Measurements from ENCODE around the gene MAGEA12.
"Not testable (repeated sequence)": the region's sequence is repeated elsewhere in the genome, so short reads cannot be mapped to it uniquely, and the experiment has no call there.

MAGEA12 gene

GRCh38 chrX:152759544-152759943 is 26.0 kb downstream of the MAGEA12 start:
- not testable (repeated sequence) for H3K79me1 ChIP-seq (replicated peaks; ENCODE audit: low read length, poor library complexity, severe bottlenecking); H3K4me1 ChIP-seq (ENCODE audit: control insufficient read depth, insufficient read depth, low read depth, low read length); H2BK5ac ChIP-seq (ENCODE audit: low read depth, low read length, poor library complexity, severe bottlenecking); H3K4me3 ChIP-seq (ENCODE audit: insufficient read depth in 1 of 2, low read depth in 1 of 2, low read length in 2 of 2); H3K27me3 ChIP-seq (ENCODE audit: control insufficient read depth in 1 of 2, insufficient read depth in 1 of 2, low read length in 2 of 2); H3K23ac ChIP-seq (ENCODE audit: low read length in 2 of 2); H2BK15ac ChIP-seq (ENCODE audit: low read depth, poor library complexity, severe bottlenecking); H3K14ac ChIP-seq (ENCODE audit: low read length in 2 of 2); H2BK120ac ChIP-seq (ENCODE audit: low read depth, low read length); H3K27ac ChIP-seq (ENCODE audit: low read length, poor library complexity, severe bottlenecking); H2AFZ ChIP-seq (ENCODE audit: low read depth, low read length); H3K36me3 ChIP-seq (ENCODE audit: control insufficient read depth in 1 of 2, insufficient read depth in 2 of 2, low read depth in 1 of 2, low read length in 2 of 2); H2AK5ac ChIP-seq (ENCODE audit: low read length, severe bottlenecking); H3K4ac ChIP-seq (ENCODE audit: low read depth in 1 of 2, low read length in 2 of 2); H3K9ac ChIP-seq (ENCODE audit: low read length); H4K91ac ChIP-seq (ENCODE audit: low read length); DNase-seq; H3K4me2 ChIP-seq (ENCODE audit: low read length, poor library complexity, severe bottlenecking); H2BK12ac ChIP-seq (ENCODE audit: low read length in 2 of 2); H4K8ac ChIP-seq (ENCODE audit: low read length); H3K9me3 ChIP-seq (ENCODE audit: control insufficient read depth, low read length); H3K18ac ChIP-seq (ENCODE audit: low read depth in 1 of 2, low read length in 2 of 2)
- no CpG with 5 or more reads among the region's 7 CpGs for WGBS

GRCh38 chrX:152761582-152761981 is 28.0 kb downstream of the MAGEA12 start:
- H3K27ac ChIP-seq (ENCODE audit: low read length, poor library complexity, severe bottlenecking); H3K4me3 ChIP-seq (ENCODE audit: insufficient read depth in 1 of 2, low read depth in 1 of 2, low read length in 2 of 2); H2BK120ac ChIP-seq (ENCODE audit: low read depth, low read length); H3K79me1 ChIP-seq (replicated peaks; ENCODE audit: low read length, poor library complexity, severe bottlenecking); H2AFZ ChIP-seq (ENCODE audit: low read depth, low read length); H4K91ac ChIP-seq (ENCODE audit: low read length); H3K4me1 ChIP-seq (ENCODE audit: control insufficient read depth, insufficient read depth, low read depth, low read length); H2BK15ac ChIP-seq (ENCODE audit: low read depth, poor library complexity, severe bottlenecking); H3K4me2 ChIP-seq (ENCODE audit: low read length, poor library complexity, severe bottlenecking); H3K36me3 ChIP-seq (ENCODE audit: control insufficient read depth in 1 of 2, insufficient read depth in 2 of 2, low read depth in 1 of 2, low read length in 2 of 2); H3K27me3 ChIP-seq (ENCODE audit: control insufficient read depth in 1 of 2, insufficient read depth in 1 of 2, low read length in 2 of 2); H2BK5ac ChIP-seq (ENCODE audit: low read depth, low read length, poor library complexity, severe bottlenecking); H3K9me3 ChIP-seq (ENCODE audit: control insufficient read depth, low read length); H2BK12ac ChIP-seq (ENCODE audit: low read length in 2 of 2); H2AK5ac ChIP-seq (ENCODE audit: low read length, severe bottlenecking); H3K14ac ChIP-seq (ENCODE audit: low read length in 2 of 2); H3K23ac ChIP-seq (ENCODE audit: low read length in 2 of 2); H3K9ac ChIP-seq (ENCODE audit: low read length); DNase-seq; H4K8ac ChIP-seq (ENCODE audit: low read length); H3K4ac ChIP-seq (ENCODE audit: low read depth in 1 of 2, low read length in 2 of 2); H3K18ac ChIP-seq (ENCODE audit: low read depth in 1 of 2, low read length in 2 of 2): not testable (repeated sequence)
- no CpG with 5 or more reads among the region's 7 CpGs for WGBS

GRCh38 chrX:152766562-152766961 is 33.0 kb downstream of the MAGEA12 start:
- not testable (repeated sequence) for H2AK5ac ChIP-seq (ENCODE audit: low read length, severe bottlenecking); H2BK120ac ChIP-seq (ENCODE audit: low read depth, low read length); H3K36me3 ChIP-seq (ENCODE audit: control insufficient read depth in 1 of 2, insufficient read depth in 2 of 2, low read depth in 1 of 2, low read length in 2 of 2); H2AFZ ChIP-seq (ENCODE audit: low read depth, low read length); H3K4me2 ChIP-seq (ENCODE audit: low read length, poor library complexity, severe bottlenecking); H3K4ac ChIP-seq (ENCODE audit: low read depth in 1 of 2, low read length in 2 of 2); DNase-seq; H3K23ac ChIP-seq (ENCODE audit: low read length in 2 of 2); H3K4me1 ChIP-seq (ENCODE audit: control insufficient read depth, insufficient read depth, low read depth, low read length); H3K9me3 ChIP-seq (ENCODE audit: control insufficient read depth, low read length); H3K14ac ChIP-seq (ENCODE audit: low read length in 2 of 2); H2BK12ac ChIP-seq (ENCODE audit: low read length in 2 of 2); H3K79me1 ChIP-seq (replicated peaks; ENCODE audit: low read length, poor library complexity, severe bottlenecking); H3K27ac ChIP-seq (ENCODE audit: low read length, poor library complexity, severe bottlenecking); H2BK5ac ChIP-seq (ENCODE audit: low read depth, low read length, poor library complexity, severe bottlenecking); H3K4me3 ChIP-seq (ENCODE audit: insufficient read depth in 1 of 2, low read depth in 1 of 2, low read length in 2 of 2); H3K18ac ChIP-seq (ENCODE audit: low read depth in 1 of 2, low read length in 2 of 2); H4K91ac ChIP-seq (ENCODE audit: low read length); H2BK15ac ChIP-seq (ENCODE audit: low read depth, poor library complexity, severe bottlenecking); H3K9ac ChIP-seq (ENCODE audit: low read length); H3K27me3 ChIP-seq (ENCODE audit: control insufficient read depth in 1 of 2, insufficient read depth in 1 of 2, low read length in 2 of 2); H4K8ac ChIP-seq (ENCODE audit: low read length)
- WGBS: 66% methylated on average over 8 of the region's 9 CpGs

DNA sequence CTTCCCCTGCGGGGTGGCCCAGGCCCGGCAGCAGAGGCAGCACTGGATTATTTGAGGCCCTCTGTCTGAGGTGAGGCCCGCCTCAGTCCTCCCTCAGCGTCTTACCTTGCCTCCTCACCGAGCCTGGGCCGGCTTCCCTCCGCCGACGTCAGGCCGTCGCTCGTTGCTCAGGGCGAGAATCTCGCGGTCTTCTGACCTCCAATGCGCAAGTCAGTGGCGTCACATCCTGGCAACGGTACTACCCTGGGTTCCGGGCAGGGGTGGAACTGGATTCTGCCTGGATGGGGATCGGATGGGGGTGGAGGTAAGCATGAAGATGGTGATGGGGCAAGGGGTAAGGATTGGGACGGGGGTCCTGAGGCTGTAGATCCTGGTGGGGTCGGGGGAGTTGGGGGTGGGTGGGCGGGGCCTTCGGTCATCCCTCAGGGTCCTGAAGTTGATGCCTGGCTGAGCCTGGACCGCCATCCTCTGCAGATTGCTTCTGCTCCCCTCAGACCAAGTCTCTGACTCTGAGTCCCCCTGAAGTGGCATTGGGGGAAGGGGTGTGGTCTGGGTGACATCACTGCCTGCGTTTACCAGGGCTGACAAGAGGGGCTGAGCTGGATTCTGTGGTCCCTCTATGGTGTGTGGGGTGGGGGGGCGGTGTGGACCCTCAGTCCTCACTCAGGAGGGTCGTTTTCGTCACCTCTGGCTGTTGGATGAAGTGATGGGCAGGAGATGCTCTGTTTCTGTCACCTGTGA is 36.2 kb downstream of the MAGEA12 start, which contains the start of gene MAGEA6:
MAGEA6 (minus strand) TSS at position 141 of the 741 bp plus-strand sequence. CDS start 2,039 bp downstream, outside the sequence.
- H3K27me3 ChIP-seq (ENCODE audit: control insufficient read depth in 1 of 2, insufficient read depth in 1 of 2, low read length in 2 of 2); H2BK15ac ChIP-seq (ENCODE audit: low read depth, poor library complexity, severe bottlenecking); H3K23ac ChIP-seq (ENCODE audit: low read length in 2 of 2); H2AK5ac ChIP-seq (ENCODE audit: low read length, severe bottlenecking); H3K27ac ChIP-seq (ENCODE audit: low read length, poor library complexity, severe bottlenecking); H3K36me3 ChIP-seq (ENCODE audit: control insufficient read depth in 1 of 2, insufficient read depth in 2 of 2, low read depth in 1 of 2, low read length in 2 of 2); H3K18ac ChIP-seq (ENCODE audit: low read depth in 1 of 2, low read length in 2 of 2); H3K9ac ChIP-seq (ENCODE audit: low read length); H3K4me1 ChIP-seq (ENCODE audit: control insufficient read depth, insufficient read depth, low read depth, low read length); H4K91ac ChIP-seq (ENCODE audit: low read length); DNase-seq; H3K4me2 ChIP-seq (ENCODE audit: low read length, poor library complexity, severe bottlenecking); H2BK120ac ChIP-seq (ENCODE audit: low read depth, low read length); H4K8ac ChIP-seq (ENCODE audit: low read length); H3K9me3 ChIP-seq (ENCODE audit: control insufficient read depth, low read length); H3K79me1 ChIP-seq (replicated peaks; ENCODE audit: low read length, poor library complexity, severe bottlenecking); H3K14ac ChIP-seq (ENCODE audit: low read length in 2 of 2); H2BK5ac ChIP-seq (ENCODE audit: low read depth, low read length, poor library complexity, severe bottlenecking); H3K4ac ChIP-seq (ENCODE audit: low read depth in 1 of 2, low read length in 2 of 2); H2AFZ ChIP-seq (ENCODE audit: low read depth, low read length); H2BK12ac ChIP-seq (ENCODE audit: low read length in 2 of 2); H3K4me3 ChIP-seq (ENCODE audit: insufficient read depth in 1 of 2, low read depth in 1 of 2, low read length in 2 of 2): not testable (repeated sequence)
- WGBS: no CpG with 5 or more reads among the region's 29 CpGs

Data from mesenchymal stem cell (in vitro differentiated cells and primary cell).